Loucy (cell line): ENCODE data around the gene BOLL.

Experiments used
- H2AFZ ChIP-seq: fragments of 200-600 bp; sonication (generic); 2 replicates; pipeline ENCODE4 v1.6.0; 2016; ENCODE audit warnings: antibody characterized with exemption, mild to moderate bottlenecking, low read length, moderate library complexity
- H3F3A ChIP-seq: fragments of 200-600 bp; 2 replicates; pipeline ENCODE4 v1.6.0; 2016; ENCODE audit warnings: antibody characterized with exemption, low read depth, mild to moderate bottlenecking
- H3K27me3 ChIP-seq: fragments of 200-600 bp; sonication (generic); 2 replicates; pipeline ENCODE4 v1.6.1; 2014; ENCODE audit warnings: low read length, mild to moderate bottlenecking; ENCODE audit not compliant: insufficient read depth, poor library complexity, severe bottlenecking
- H3K36me3 ChIP-seq: fragments of 200-600 bp; sonication (generic); 2 replicates; pipeline ENCODE4 v1.6.1; 2016; ENCODE audit warnings: low read length; ENCODE audit not compliant: insufficient read depth
- H3K4me1 ChIP-seq: fragments of 200-600 bp; sonication (generic); 2 replicates; pipeline ENCODE4 v1.5.1; 2014; ENCODE audit warnings: low read length, mild to moderate bottlenecking; ENCODE audit not compliant: insufficient read depth, poor library complexity, severe bottlenecking
- H3K4me2 ChIP-seq: fragments of 200-600 bp; sonication (generic); 2 replicates; pipeline ENCODE4 v1.6.0; 2014; ENCODE audit warnings: antibody characterized with exemption, low read length, low read depth, mild to moderate bottlenecking; ENCODE audit not compliant: poor library complexity, severe bottlenecking
- H3K4me3 ChIP-seq: fragments of 200-600 bp; sonication (generic); 2 replicates; pipeline ENCODE4 v1.5.1; 2014; ENCODE audit warnings: low read length, mild to moderate bottlenecking, mixed read lengths; ENCODE audit not compliant: poor library complexity, severe bottlenecking
- H3K79me2 ChIP-seq: fragments of 200-600 bp; sonication (generic); 2 replicates; pipeline ENCODE4 v1.6.1; 2014; ENCODE audit warnings: low read length; ENCODE audit not compliant: insufficient read depth
- H3K9ac ChIP-seq: fragments of 200-600 bp; sonication (generic); 2 replicates; pipeline ENCODE4 v1.6.0; 2014; ENCODE audit warnings: mild to moderate bottlenecking, low read depth, low read length, moderate library complexity; ENCODE audit not compliant: poor library complexity, severe bottlenecking
- H3K9me2 ChIP-seq: fragments of 200-600 bp; sonication (generic); replicated peaks from 2 replicates; pipeline ENCODE4 v1.6.1; 2016; ENCODE audit warnings: low read depth, low read length, mixed read lengths
- H3K9me3 ChIP-seq: fragments of 200-600 bp; sonication (generic); 2 replicates; pipeline ENCODE4 v1.6.1; 2014; ENCODE audit warnings: mild to moderate bottlenecking, antibody characterized with exemption, low read length, low read depth; ENCODE audit not compliant: insufficient read depth
- H4K20me1 ChIP-seq: fragments of 200-600 bp; sonication (generic); 2 replicates; pipeline ENCODE4 v1.6.0; 2014; ENCODE audit warnings: antibody characterized with exemption, low read length, mild to moderate bottlenecking; ENCODE audit not compliant: insufficient read depth, poor library complexity, severe bottlenecking
- EZH2phosphoT487 ChIP-seq: fragments of 200-600 bp; IDR thresholded peaks from 2 replicates; pipeline ENCODE4 v1.6.1; 2018; ENCODE audit warnings: antibody characterized with exemption, mild to moderate bottlenecking, moderate library complexity, borderline replicate concordance
- TF ChIP-seq, protein P1 (sequence below): fragments of 200-600 bp; sonication (generic); conservative IDR thresholded peaks from 2 replicates; pipeline ENCODE4 v1.5.1; 2014; ENCODE audit warnings: mild to moderate bottlenecking, antibody characterized with exemption, low read length

BOLL gene

GRCh38 chr2:197708331-197708730 lies 76.8 kb downstream of the BOLL start:
- H3K9ac ChIP-seq = peak overlapping the region; percentile 83

GRCh38 chr2:197707316-197708213 lies 77.6 kb downstream of the BOLL start:
- Histone ChIP-seq H3K9ac (peak overlapping the region; percentile 83), H3K27me3 (no peaks in the 10 kb centered on the region), H3F3A (no peaks in the 10 kb centered on the region)

More at GRCh38 chr2:197708331-197708730, 76.8 kb downstream of the BOLL start:
- Histone ChIP-seq H3K4me1 (peaks cover 58% of the 10 kb centered on the region), H2AFZ (no peak overlapping the region), H4K20me1 (peaks cover 33% of the 10 kb centered on the region), H3K79me2 (peaks cover 48% of the 10 kb centered on the region), H3K4me2 (peak overlapping the region; percentile 91), H3K36me3 (no peaks in the 10 kb centered on the region), H3K27me3 (no peaks in the 10 kb centered on the region), H3K9me3 (no peaks in the 10 kb centered on the region), H3K9me2 (no peaks in the 10 kb centered on the region), H3F3A (no peaks in the 10 kb centered on the region), H3K4me3 (peak overlapping the region; percentile 98)
- TF ChIP-seq, protein P1, sequence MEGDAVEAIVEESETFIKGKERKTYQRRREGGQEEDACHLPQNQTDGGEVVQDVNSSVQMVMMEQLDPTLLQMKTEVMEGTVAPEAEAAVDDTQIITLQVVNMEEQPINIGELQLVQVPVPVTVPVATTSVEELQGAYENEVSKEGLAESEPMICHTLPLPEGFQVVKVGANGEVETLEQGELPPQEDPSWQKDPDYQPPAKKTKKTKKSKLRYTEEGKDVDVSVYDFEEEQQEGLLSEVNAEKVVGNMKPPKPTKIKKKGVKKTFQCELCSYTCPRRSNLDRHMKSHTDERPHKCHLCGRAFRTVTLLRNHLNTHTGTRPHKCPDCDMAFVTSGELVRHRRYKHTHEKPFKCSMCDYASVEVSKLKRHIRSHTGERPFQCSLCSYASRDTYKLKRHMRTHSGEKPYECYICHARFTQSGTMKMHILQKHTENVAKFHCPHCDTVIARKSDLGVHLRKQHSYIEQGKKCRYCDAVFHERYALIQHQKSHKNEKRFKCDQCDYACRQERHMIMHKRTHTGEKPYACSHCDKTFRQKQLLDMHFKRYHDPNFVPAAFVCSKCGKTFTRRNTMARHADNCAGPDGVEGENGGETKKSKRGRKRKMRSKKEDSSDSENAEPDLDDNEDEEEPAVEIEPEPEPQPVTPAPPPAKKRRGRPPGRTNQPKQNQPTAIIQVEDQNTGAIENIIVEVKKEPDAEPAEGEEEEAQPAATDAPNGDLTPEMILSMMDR = no peak
- no peak for TF ChIP-seq EZH2phosphoT487

DNA sequence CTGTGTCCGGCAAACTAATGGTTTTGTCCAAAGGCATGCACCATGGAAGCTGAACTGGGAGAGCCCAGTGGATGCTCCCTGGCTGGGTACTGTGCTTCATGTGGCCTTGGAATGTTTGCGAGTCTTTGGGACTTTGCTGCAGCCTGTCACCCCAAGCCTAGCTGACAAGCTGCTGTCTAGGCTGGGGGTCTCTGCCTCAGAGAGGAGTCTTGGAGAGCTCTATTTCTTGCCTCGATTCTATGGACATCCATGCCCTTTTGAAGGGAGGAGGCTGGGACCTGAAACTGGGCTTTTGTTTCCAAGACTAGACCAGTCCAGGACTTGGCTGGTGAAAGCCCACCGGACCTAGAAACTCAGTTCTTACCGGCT lies 78.3 kb downstream of the BOLL start:
- H3K79me2 ChIP-seq = peaks cover 48% of the 10 kb centered on the region
- no peaks in the 10 kb centered on the region for H3K9me2 ChIP-seq
- H3K4me3 ChIP-seq = peak overlapping the region; percentile 98
- no peaks in the 10 kb centered on the region for H3F3A ChIP-seq
- TF ChIP-seq, protein P1 = no peak
- TF ChIP-seq EZH2phosphoT487 = no peak
- H2AFZ ChIP-seq = no peak overlapping the region
- no peaks in the 10 kb centered on the region for H3K9me3 ChIP-seq
- peak overlapping the region; percentile 83 for H3K9ac ChIP-seq
- H3K4me2 ChIP-seq = peak overlapping the region; percentile 91
- H3K36me3 ChIP-seq = no peaks in the 10 kb centered on the region
- H3K4me1 ChIP-seq = peaks cover 52% of the 10 kb centered on the region
- H4K20me1 ChIP-seq = peaks cover 33% of the 10 kb centered on the region
- H3K27me3 ChIP-seq = no peaks in the 10 kb centered on the region

More at GRCh38 chr2:197707316-197708213, 77.6 kb downstream of the BOLL start:
- H3K9me2 ChIP-seq = no peaks in the 10 kb centered on the region
- peak overlapping the region; percentile 98 for H3K4me3 ChIP-seq
- H3K4me1 ChIP-seq = peaks cover 52% of the 10 kb centered on the region
- H3K9me3 ChIP-seq = no peaks in the 10 kb centered on the region
- peaks cover 33% of the 10 kb centered on the region for H4K20me1 ChIP-seq
- no peaks in the 10 kb centered on the region for H3K36me3 ChIP-seq
- peaks cover 48% of the 10 kb centered on the region for H3K79me2 ChIP-seq
- H3K4me2 ChIP-seq = peak overlapping the region; percentile 91
- TF ChIP-seq, protein P1 = peak; percentile 90
- TF ChIP-seq EZH2phosphoT487 = no peak
- no peak overlapping the region for H2AFZ ChIP-seq
